DMS79 treated with DMSO at 0.1 percent for 48 hours (cell line): ENCODE measurements around the gene COL28A1.
A peak's percentile ranks its signal among the peaks of the same experiment; 100 is the strongest.
"Not testable (repeated sequence)": the region's sequence is repeated elsewhere in the genome, so short reads cannot be mapped to it uniquely, and the experiment has no call there.

Experiments
- DNase-seq: peaks from one replicate; lab custom pipeline; 2025; lab: John Stamatoyannopoulos, UW

COL28A1 gene

DNA sequence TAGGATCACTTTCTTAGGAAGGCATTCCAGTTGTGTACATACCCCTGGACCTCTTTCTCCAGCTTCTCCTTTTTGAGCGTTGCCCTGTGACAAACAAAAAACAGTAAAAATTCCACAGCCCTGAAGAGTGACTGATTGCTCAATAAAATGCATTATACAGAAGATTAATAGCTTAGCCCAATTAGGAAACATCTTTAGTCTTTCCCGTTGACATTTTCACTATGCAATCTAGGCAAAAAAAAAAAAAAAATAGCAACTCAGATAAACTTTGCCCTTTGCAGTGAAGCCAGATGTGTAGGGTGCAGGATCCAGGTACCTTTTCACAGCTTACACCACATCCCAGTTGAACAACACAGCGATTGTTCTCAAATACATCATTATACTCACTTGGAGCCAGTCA, 17.9 kb downstream of the COL28A1 start:
- DNase-seq: no peak

DNA sequence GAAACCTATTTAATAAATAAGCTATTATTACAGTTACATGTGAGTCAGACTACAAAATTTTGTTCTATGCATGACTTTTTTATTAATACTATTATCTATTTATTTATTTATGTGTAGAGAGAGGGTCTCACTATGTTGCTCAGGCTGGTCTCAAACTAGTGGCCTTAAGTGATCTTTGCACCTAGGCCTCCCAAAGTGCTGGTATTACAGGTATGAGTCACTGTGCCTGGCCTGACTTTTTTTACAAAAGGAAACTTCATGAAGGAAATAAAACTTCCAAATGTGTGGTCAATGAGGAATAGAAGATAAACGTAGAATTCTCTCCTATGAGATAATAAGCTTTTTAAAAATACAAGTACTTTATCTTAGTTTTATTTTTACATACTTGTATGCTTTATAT, 19.0 kb downstream of the COL28A1 start:
- no peak for DNase-seq

DNA sequence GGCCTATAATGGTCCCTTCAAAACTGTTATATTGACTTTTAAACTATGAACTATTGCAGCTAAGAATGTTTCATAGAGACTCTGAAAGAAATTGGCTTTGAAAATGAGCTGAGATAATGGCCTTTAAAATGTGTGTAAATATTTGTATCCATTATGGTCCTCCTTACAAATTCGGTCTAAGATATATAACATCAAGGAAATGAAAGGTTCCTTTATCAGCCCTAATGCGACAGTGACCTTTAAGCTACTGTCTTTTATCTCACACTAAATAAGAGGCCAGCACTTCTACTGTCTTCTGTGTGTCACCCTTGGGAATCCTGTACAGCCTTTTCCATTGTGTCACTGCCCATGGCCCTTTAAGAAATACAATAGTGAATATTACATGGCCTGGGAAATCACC, 19.5 kb downstream of the COL28A1 start:
- no peak for DNase-seq

DNA sequence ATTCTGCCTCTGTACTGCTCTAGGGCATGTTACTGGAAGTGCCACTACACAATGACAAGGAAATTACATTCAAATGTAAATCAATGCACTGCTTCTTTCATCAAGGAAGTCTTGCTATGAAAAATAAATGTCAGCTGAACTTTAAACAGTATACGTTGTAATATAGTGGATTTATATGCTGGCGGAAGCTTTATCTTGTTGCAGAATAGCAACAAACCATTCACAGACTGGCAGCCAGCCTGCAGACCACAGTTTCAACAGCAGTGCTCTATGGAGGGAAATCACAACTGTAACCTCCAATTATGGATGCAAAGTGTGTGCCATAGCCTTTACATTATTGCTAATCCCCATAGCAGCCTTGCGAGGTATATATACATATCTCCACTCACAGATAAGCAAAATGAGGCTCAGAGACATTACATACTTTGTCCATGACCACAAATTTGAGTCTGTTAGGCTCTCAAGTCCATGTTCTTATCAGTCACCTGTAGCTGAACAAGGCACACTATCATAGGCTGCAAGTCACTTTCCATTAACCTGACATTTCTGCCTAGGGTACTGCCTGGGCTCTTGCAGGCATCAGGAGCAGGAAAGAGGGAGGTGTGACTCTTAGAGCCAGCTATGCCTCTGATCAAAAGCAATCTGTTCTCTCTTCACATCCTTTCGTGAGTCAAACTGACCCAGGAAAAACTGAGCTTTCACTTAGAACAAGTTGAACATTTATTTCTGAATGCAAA, 22.6 kb downstream of the COL28A1 start:
- DNase-seq: no peak

DNA sequence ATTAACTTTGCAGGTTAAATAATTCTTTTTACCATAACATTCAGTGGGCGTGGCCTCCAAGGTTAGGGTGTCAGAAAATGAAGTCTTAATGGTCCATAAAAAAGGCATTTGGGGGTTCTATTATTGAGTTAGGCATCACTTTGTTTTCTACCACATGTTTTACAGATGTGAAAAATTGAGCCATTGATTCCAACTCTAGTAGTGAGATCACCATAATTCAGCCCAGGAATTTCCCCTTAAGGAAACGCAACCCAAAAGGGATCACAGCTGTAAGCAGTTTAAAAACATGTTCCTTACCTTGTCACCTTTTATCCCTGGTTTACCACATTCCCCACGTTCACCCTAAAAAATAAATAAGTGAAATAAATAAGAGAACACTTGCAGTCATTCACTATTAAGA, 24.9 kb downstream of the COL28A1 start:
- no peak for DNase-seq

DNA sequence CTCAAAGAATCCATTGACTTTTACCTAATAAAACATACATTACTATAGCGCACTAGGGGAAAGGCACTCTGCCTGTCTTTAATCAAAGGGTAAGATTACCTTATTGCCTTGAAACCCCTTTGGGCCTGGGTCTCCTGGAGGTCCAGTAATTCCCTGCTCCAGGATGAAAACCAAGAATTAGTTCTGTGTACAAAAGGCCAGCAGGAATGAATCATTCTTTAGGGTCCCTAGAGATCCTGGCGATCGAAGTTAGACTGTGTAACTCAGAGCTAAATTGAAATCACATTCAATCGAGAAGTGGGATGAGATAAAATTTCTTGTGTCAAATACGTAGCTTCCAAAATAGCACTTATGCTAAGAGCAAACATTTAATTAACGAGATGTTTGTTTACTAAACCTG, 29.8 kb downstream of the COL28A1 start:
- peak; percentile 15 for DNase-seq

DNA sequence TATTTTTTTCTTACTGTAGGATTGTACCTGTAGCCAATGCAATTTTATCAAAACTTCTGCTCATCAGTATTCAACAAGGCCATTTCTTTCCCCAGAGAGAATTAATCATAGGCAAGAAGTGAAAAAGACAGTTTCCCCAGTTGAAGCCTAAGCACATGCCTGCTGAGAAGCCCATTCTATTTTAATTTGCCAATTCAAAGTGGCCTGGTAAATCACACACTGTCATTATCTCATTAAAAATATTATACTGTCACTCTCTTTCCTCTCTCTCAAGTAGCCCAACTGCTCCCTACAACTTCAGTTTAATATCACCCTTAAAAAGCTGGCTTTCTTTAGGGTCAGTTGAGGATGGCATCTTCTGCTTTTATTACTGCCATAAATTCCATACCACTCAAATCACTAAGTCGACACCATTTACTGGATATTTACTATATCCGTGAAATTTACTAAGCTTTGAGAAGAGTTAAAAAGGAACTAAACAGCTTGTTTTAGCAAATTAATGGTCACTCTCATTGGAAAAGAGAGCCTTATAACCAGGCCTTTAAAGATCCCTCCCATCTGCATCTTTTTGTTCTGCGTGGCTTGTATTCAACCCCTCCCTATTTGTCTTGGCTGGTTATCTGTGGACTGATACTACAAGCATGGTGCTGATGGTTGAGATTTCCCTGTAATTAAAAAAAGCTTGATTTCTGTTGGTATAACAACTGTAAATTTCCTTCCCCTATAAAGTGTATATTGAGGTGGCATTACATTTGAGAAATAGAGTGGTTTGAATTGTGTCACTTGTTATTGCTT, 30.6 kb downstream of the COL28A1 start:
- peak; percentile 39 for DNase-seq

DNA sequence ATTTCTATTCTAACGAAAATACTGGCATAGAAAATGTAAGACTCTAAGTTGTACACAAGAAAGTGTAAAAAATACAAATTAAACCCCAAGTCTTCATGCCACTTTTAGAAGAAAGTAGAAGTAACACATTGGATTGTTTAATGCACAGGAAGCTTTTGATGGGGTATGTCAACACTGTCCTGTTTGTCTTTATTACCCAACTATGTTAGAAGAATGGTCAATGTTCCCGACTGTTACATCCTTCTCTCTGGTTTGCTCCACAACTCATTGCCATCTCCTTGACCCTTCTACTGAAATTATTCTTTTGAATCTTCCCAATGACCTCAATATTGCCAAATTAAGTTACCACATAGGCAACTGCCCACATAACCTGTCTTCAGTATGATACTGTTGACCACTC, 35.8 kb downstream of the COL28A1 start:
- no peak for DNase-seq

DNA sequence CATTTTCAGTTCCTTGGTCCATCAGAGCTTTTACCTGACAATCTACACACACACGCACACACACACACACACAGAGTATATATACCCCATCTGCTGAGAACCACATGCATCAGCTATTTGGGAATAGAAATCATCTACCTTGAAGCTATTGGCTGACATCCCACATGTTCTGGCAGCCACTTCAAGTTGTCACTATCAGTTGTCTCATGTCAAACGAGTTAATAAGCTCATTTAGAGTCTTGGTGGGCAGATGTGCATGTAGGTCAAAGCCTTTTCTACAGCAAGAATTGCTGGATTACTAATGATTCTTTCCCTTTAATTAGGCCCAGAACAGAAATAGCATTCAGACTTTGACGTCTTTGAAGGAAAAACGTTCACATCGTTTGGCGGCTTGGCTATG, 36.8 kb downstream of the COL28A1 start:
- no peak for DNase-seq

DNA sequence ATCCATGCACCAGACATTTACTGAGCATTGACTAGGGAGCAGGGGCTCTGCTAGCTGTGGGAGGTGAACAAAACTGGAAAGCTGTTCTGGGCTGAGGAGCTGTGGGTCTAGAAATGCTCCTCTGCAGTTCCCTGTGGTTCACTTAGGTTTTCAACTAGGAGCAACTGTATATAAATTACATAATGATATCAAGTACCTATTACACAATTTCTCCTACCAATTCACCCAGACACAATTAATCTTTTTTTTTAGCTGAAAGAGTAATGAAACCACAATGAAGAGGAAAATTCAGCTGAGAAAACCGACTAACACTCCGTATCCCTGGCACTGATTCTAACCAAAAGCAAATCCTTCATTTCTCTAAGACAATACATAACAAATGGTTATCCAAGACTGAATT, 39.4 kb downstream of the COL28A1 start:
- no peak for DNase-seq

DNA sequence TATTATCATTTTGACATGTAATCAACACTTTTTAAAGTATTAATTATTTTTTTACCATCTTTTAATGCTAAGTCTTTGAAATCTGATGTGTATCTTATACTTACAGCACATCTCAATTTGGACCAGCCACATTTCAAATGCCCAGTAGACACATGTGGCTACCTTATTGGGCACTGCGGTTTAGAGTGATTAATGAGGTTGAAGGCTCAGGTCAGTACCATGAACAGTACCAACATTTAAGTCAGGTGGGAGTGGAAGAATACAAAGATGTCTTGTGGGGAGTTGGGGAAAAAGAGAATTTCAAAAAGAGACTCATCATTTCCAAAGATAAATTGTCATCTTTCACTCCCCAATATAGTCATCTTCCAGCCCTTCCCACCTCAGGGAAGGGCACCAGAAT, 40.5 kb downstream of the COL28A1 start:
- no peak for DNase-seq

DNA sequence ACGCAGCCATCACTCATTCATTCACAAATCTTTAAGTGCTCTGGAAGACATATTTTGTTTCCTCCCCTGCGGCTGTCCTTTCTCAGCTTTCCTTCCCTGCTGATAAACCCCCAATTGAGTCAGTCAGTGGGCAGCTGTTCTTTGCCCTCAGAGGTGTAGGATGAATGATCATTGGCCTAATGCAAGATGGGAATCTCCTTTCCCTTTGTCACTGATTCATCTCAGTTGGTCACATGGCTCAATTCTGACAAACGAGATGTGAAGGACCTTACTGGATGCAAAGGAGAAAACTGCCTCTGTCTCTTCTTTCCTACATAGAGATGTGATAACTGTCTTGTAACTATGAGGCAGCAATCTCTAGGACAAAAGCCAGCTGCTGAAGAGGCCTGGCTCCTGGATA, 44.6 kb downstream of the COL28A1 start:
- DNase-seq: no peak

DNA sequence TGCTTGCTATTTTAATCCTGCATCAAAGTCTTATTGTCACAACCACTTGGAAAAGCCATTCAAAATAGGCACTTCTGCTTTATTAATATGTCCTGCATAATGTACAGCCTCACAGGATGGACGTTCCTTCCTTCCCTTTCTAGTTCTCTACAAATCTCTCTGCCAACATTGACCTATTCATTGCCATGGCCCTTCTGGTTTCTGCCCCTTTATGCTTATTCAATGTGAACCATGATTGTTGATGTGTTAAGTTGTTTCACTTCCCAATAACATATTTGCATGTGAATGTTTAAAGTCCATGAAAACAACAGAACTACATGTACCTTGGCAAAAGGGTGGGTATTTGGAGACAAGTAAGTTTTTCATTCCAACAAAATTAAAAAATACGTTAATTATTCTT, 45.7 kb downstream of the COL28A1 start:
- no peak for DNase-seq

DNA sequence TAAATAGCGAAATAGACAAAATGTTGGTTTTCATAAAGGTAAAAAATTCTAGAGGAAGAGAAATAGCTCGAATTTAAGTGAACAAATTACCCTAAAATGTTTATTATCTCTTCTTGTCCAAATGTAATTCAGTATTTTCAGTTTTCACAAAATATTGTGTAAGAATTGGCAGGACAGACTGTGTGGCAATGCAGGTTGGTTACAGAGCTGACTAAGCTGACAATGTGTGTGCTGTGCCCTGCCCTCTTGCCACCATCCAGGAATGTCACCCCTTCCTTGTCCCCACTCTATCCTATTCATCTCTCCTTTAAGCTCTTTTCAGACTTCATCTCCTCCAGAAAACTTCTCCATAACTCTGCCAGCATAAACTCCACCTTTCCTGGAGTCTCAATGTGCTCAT, 46.1 kb downstream of the COL28A1 start:
- no peak for DNase-seq

DNA sequence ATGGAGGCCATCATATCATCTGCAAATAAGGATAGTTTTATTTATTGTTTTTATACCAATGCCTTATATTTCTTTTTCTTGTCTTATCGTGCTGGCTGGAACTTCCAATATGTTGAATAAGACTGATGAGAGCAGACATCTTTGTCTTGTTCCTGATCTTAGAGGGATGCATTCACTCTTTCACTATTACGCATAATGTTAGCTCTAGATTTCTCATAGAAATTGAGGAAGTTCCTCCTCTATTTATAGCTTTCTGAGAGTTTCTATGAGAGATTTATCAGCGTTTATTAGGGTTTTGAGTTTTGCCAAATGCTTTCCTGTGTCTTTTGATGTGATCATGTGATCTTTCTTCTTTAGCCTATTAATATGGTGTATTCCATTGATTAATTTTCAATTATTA, 49.3 kb downstream of the COL28A1 start:
- no peak for DNase-seq

DNA sequence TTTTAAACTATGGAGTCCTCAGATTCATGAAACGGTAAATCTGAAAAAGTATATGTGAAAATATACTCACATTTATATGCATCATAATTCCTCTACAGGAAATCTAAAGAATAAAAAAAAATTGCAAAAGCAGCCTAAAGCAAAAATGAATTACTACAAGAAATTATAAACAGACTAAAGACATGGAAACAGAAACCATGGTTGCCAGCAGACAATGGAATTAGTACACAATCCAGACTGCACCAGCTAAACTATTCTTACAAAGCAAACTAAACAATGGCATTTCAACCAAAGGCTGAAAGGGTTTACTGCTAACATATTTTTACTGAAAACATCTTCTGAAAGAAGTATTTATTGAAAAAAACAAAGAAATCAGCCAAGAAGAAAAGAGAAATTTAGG, 51.6 kb downstream of the COL28A1 start:
- no peak for DNase-seq

DNA sequence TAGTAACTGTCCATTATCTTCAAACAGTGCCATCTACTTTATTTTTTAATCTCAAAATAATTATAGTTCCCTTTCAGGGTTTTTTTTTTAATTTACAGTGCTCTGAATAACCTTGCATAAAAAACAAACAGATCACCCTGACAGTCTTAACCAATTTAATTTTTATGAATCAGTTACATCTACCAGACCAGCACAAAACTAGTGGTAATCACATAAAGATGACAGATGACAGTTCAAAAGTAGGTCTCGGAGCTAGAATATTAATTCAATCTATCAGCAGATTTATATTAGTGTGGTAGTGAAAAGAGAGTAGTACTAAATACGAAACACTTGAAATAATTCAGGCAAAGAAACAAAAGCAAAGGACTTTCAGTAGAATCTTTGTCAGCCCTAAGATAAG, 53.9 kb downstream of the COL28A1 start:
- DNase-seq: no peak

DNA sequence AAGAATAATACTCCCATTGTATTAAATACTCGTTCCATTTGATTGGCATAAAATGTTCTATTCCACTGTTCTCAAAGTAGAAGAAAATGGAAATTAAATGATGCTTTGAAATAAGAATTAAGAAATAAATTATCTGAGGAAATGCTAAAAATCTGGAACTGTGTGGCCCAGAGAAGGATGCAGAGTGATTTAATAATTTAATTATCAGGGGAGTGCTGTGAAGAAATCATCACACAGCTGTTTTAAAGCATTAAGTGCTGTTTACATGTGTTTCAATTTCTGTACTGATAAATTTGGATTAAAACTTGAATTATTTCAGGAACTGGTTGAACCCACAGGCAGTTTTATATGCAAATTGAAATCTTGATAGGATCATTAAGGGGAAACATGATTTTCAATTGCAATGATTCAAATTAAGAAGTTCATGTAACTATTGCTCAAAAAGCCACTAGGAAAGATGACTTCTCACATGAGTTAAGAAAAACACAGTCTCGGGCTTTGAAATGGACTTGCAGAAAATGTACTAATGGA, 56.3 kb downstream of the COL28A1 start:
- DNase-seq: no peak

DNA sequence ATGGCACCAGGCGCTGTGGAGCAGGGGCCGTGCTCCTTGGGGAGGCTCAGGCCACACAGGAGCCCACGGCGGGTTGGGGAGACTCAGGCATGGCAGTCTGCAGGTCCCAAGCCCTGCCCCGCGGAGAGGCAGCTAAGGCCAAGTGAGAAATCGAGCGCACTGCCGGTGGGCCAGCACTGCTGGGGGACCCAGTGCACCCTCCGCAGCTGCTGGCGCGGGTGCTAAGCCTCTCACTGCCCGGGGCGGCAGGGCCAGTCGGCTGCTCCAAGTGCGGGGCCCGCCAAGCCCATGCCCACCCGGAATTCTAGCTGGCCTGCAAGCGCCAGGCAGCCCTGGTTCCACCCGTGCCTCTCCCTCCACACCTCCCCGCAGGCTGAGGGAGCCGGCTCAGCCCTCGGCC, 57.1 kb downstream of the COL28A1 start:
- no peak for DNase-seq

DNA sequence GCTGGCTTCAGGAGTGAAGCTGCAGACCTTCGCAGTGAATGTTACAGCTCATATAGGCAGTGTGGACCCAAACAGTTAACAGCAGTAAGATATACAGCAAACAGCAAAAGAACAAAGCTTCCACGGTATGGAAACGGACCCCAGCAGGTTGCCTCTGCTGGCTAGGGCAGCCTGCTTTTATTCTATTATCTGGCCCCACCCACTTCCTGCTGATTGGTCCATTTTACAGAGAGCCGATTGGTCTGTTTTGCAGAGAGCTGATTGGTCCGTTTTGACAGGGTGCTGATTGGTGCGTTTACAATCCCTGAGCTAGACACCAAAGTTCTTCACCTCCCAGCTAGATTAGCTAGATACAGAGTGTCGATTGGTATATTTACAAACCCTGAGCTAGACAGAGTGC, 58.0 kb downstream of the COL28A1 start:
- not testable (repeated sequence) for DNase-seq

DNA sequence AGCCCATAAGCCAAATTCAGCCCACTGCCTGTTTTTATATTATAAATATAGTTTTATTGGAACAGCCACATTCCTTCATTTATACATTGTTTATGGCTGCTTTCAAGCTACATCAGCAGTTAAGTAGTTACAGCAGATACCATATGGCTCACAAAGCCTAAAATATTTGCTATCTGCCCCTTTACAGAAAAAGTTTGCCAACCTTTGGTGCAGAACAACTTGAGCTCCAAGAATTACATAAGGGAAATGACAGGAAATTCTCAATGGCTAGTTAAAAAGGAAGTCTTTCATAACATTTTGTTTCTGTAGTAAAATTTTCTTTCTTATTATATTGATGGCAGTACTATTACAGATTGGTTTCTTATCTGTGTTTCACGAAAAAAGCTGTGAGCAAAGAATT, 59.3 kb downstream of the COL28A1 start:
- DNase-seq: no peak

DNA sequence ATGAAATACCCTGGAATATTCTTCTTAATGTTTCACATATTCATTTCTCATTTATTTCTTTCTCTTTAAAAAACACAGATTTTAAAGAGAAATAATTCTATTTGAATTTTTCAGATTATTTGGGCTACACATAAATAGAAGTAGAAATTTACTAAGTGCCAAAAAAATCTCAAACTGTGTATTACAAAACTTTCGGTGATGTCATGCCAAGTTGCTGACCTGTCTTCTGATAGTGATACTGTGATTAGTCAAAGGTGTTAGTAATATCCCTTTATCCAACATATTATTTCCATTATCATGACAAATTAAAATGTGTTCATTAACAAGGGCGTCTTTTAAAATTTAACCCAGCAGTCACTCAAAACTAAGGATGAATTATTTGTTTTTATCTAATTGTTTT, 60.1 kb downstream of the COL28A1 start:
- no peak for DNase-seq

DNA sequence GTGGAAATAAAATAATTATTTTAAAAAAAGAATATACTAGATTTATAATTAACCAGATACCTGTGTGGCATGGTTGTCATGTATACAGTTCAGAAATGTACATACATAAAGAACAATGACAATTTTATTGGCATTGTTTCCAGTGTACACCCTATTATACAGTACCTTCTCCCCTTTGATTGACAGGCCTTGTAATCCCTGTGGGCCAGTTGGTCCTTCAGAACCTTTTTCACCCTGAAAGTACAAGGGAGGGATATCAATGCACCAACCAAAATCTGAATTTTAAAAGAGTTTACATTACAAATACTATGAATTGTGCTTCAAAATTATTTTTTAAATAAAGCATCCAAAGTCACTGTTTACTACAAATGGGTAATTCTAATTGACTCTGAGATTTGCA, 61.2 kb downstream of the COL28A1 start:
- no peak for DNase-seq
